Pancreas (tissue), 10 donors: Measurements from ENCODE around the gene TMEM11. TPM values are rescaled to one million over a fixed set of nuclear protein-coding genes. Genes with fewer than 3 reads are reported as not detected.
A peak's percentile ranks its signal among the peaks of the same experiment; 100 is the strongest.

Source experiments
- ATAC-seq, 4 donors: fragments of 200-7000 bp; cut with Tn5 transposase; one replicate each; pipeline versions ENCODE4 v1.8.0 to v1.9.1; 2020; ENCODE audit warnings: mild to moderate bottlenecking in 4 of 4, moderate library complexity in 4 of 4
- DNase-seq, 6 donors: peaks; one replicate each; pipeline ENCODE4 v3.0.0-alpha.2; 2020
- FAIRE-seq: peaks from 2 replicates; lab custom pipeline; 2012; peaks lifted over from hg19 to GRCh38; lab: Jason Lieb, UNC
- H3K27ac ChIP-seq, 4 donors: fragments of 200-600 bp; sonication (generic); 1 replicate in 3 of 4; 2 replicates in 1 of 4; pipeline versions ENCODE4 v1.5.0 to v1.8.0; 2020
- H3K27me3 ChIP-seq, 4 donors: fragments of 200-600 bp; one replicate each; pipeline ENCODE4 v1.8.0; 2021
- H3K36me3 ChIP-seq, 3 donors: fragments of 200-600 bp; sonication (generic) in 1 of 3; one replicate each; pipeline versions ENCODE4 v1.5.0 to v1.8.0; 2020 to 2021
- H3K4me1 ChIP-seq, 3 donors: fragments of 200-600 bp; one replicate each; pipeline ENCODE4 v1.8.0; 2021
- H3K4me3 ChIP-seq, 4 donors: fragments of 200-600 bp; sonication (generic) in 2 of 4; one replicate each; pipeline versions ENCODE4 v1.5.0 to v1.8.0; 2020 to 2021
- H3K9me3 ChIP-seq, 4 donors: fragments of 200-600 bp; one replicate each; pipeline ENCODE4 v1.8.0; 2021
- CTCF ChIP-seq, 4 donors: fragments of 200-600 bp; sonication (generic) in 3 of 4; IDR thresholded peaks; one replicate each; pipeline versions ENCODE4 v1.5.0 to v1.8.0; 2021; ENCODE audit warnings: antibody characterized with exemption in 4 of 4
- WGBS, 2 donors: extraction: QIAGEN DNeasy Blood & Tissue Kit; methylation state at CpG; one replicate each; pipeline ENCODE4 v1.1.7; 2013; 5-methylcytosine and 5-hydroxymethylcytosine counted together
- intact Hi-C, 3 donors: fragments of 100-400 bp; cut with DNase I; formaldehyde crosslinking; loops; one replicate each; pipeline versions ENCODE4 v1.11.1 to v1.14.2; 2022
- polyA plus RNA-seq, 2 donors: library from polyadenylated mRNA; stranded (reverse); fragments of 200-250 nt; gene quantifications; one replicate each; pipeline ENCODE4 v1.2.3, GENCODE V29; 2013
- total RNA-seq, 6 donors: library from RNA; stranded (reverse); fragmentation: NEBNext Ultra II Directional in 4 of 6; extraction: Animal tissue kit (Norgen Biotek cat#: 25700) in 4 of 6; gene quantifications; one replicate each; pipeline versions ENCODE4 v1.2.1 to v1.2.4, GENCODE V29; 2021 to 2023
- donor health status: healthy with polysubstance abuse.
- donor health status: DM: no; HTN: no; CAD: no; lungs with moderate emphysema.
- donor health status: DM: no; HTN: no; CAD: no.
- donor health status: control.
- donor health status: control.
- donor health status: Bipolar disorder and iron deficiency.
- donor health status: DM: yes; HTN: yes; CAD: no.
- donor health status: DM: no; HTN: no; CAD: no.
- donor health status: DM: no; HTN: no; CAD: no.
- donor health status: DM: yes; HTN: yes; CAD: no.

TMEM11 gene
- total and polyA plus RNA-seq, 8 donors, result 6.1 to 16.0 (median 9.5) TPM

GRCh38 chr17:21242780-21243515, 29.0 kb upstream of the TMEM11 start:
- FAIRE-seq (no peak), DNase-seq (peak in 1 of 6 donors; percentile 62), ATAC-seq (no peak)
- H3K4me3 ChIP-seq, result no peak overlapping the region
- H3K9me3 ChIP-seq, result no peaks in the 10 kb centered on the region
- H3K27ac ChIP-seq, result no peak overlapping the region
- TF ChIP-seq CTCF (IDR thresholded peaks at IDR 0.05), result no peak
- H3K36me3 ChIP-seq, result no peaks in the 10 kb centered on the region
- WGBS, 2 donors, result 83 to 90% methylated on average over 26 of the region's 26 CpGs
- H3K27me3 ChIP-seq, result no peaks in the 10 kb centered on the region
- no peaks in the 10 kb centered on the region for H3K4me1 ChIP-seq
- intact Hi-C loops, result no loop called here

GRCh38 chr17:21242026-21242697, 28.2 kb upstream of the TMEM11 start:
- Histone ChIP-seq H3K4me1 (no peaks in the 10 kb centered on the region), H3K36me3 (no peaks in the 10 kb centered on the region), H3K27ac (no peak overlapping the region), H3K9me3 (no peaks in the 10 kb centered on the region), H3K27me3 (no peaks in the 10 kb centered on the region), H3K4me3 (no peak overlapping the region)
- DNase-seq, result no peak
- WGBS, 2 donors, result 74 to 79% methylated on average over 11 of the region's 11 CpGs
- ATAC-seq, result no peak
- intact Hi-C loops, result no loop called here
- no peak for FAIRE-seq
- TF ChIP-seq CTCF (IDR thresholded peaks at IDR 0.05), result no peak

GRCh38 chr17:21241564-21241963, 27.6 kb upstream of the TMEM11 start:
- intact Hi-C loops, result no loop called here
- Histone ChIP-seq H3K4me3 (no peak overlapping the region), H3K4me1 (no peaks in the 10 kb centered on the region), H3K36me3 (no peaks in the 10 kb centered on the region), H3K27me3 (no peaks in the 10 kb centered on the region), H3K27ac (no peak overlapping the region), H3K9me3 (no peaks in the 10 kb centered on the region)
- DNase-seq (no peak), FAIRE-seq (no peak), ATAC-seq (no peak)
- WGBS, 2 donors, result 85 to 86% methylated on average over 9 to 11 of the region's 11 CpGs
- TF ChIP-seq CTCF (IDR thresholded peaks at IDR 0.05), result no peak

- H3K27me3 ChIP-seq, result no peaks in the 10 kb centered on the region
- no peaks in the 10 kb centered on the region for H3K36me3 ChIP-seq
- intact Hi-C loops, result no loop called here
- H3K4me1 ChIP-seq, result no peaks in the 10 kb centered on the region
- H3K9me3 ChIP-seq, result no peaks in the 10 kb centered on the region
- H3K4me3 ChIP-seq, result no peak overlapping the region
- WGBS, 2 donors, result 73 to 74% methylated on average over 25 of the region's 25 CpGs
- ATAC-seq, result no peak
- FAIRE-seq, result no peak
- no peak for DNase-seq
- no peak for TF ChIP-seq CTCF (IDR thresholded peaks at IDR 0.05)
- no peak overlapping the region for H3K27ac ChIP-seq
These were observed 26.6 kb upstream of the TMEM11 start for GRCh38 chr17:21240369-21241055.
